Dedifferentiated amniotic fluid mesenchymal stem cell (primary cell): Measurements from ENCODE around the gene DCK.
"Not testable (repeated sequence)": the region's sequence is repeated elsewhere in the genome, so short reads cannot be mapped to it uniquely, and the experiment has no call there.

Experiments
- DNase-seq: peaks from one replicate; pipeline ENCODE4 v3.0.0-alpha.2; 2016; ENCODE audit errors: extremely low spot score

The DCK gene

DNA sequence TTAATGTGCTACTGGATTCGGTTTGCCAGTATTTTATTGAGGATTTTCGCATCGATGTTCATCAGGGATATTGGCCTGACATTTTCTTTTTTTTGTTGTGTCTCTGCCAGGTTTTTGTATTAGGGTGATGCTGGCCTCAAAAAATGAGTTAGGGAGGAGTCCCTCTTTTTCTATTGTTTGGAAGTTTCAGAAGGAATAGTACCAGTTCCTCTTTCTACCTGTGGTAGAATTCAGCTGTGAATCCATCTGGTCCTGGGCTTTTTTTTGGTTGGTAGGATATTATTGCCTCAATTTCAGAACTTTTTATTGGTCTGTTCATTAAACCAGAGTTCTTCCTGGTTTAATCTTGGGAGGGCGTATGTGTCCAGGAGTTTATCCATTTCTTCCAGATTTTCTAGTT lies 7.9 kb downstream of the DCK start:
- not testable (repeated sequence) for DNase-seq

DNA sequence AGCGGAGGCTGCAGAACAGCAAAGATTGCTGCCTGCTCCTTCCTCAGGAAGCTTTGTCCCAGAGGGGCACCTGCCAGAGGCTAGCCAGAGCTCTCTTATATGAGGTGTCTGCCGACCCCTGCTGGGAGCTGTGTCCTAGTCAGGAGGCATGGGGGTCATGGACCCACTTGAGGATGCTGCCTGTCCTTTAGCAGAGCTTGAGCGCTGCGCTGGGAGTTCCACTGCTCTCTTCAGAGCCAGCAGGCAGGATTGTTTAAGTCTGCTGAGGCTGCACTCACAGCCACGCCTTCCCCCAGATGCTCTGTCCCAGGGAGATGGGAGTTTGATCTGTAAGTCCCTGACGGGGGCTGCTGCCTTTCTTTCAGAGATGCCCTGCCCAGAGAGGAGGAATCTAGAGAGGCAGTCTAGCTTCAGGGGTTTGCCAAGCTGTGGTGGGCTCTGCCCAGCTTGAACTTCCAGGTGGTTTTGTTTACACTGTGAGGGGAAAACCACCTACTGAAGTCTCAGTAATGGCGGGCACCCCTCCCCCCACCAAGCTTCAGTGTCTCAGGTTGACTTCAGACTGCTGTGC lies 10.9 kb downstream of the DCK start:
- DNase-seq = no peak

DNA sequence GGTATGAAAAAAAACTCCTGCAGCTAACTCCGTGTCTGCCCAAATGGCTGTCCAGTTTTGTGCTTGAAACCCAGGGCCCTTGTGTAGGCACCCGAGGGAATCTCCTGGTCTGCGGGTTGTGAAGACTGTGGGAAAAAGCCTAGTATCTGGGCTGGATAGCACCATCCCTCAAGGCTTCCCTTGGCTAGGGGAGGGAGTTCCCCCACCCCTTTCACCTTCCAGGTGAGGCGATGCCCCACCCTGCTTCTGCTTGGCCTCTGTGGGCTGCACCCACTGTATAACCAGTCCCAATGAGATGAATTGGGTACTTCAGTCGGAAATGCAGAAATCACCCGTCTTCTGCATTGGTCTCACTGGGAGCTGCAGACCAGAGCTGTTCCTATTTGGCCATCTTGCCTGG lies 11.6 kb downstream of the DCK start:
- DNase-seq = not testable (repeated sequence)

DNA sequence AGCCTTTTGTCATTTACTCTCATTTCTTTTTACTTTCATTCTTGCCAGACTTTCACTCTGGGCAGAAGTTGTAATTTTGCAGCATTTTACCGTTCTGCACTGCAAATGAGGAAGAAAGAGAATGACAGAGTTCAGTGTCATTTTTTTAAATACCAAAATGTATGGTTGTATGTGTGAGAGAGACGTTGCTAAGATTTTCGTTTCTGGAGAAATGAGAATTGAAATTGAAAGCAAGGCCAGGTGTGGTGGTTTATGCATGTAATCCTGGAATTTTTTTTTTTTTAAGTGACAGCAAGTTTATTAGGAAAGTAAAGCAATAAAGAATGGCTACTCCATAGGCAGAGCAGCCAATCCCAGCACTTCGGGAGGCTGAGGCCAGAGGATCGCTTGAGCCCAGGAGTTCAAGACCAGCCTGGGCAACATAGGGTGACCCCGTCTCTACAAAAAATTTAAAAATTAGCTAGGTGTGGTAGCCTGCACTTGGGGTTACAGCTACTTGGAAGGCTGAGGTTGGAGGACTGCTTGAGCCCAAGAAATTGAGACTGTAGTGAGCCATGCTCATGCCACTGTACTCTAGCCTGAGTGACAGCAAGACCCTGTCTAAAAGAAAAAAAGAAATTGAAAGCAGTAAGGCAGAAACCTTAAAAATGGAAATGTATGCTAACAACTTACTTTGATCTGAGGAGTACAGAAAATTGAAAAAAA lies 12.9 kb downstream of the DCK start:
- DNase-seq = no peak

- no peak for DNase-seq
Measured at GRCh38 chr4:71008196-71008595, 14.7 kb downstream of the DCK start.

- DNase-seq = no peak
Measured at GRCh38 chr4:71009086-71009485, 15.6 kb downstream of the DCK start.

GRCh38 chr4:71009890-71010588 lies 16.6 kb downstream of the DCK start:
- peak; percentile 50 for DNase-seq

DNA sequence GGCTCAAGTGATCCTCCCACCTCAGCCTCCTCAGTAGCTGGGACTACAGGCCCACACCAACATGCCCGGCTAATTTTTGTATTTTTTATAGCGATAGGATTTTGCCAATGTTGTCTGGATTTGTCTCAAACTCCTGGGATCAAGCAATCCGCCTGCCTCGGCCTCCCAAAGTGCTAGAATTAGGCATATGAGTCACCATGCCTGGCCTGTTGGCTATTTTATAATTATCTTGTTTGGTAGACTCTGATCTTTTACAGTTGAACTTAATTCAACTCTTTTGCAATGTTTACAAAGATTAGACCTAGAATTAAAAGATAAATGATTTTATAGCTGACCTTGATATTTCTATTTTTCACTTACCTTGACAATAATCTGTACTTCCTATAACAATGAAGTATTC lies 18.0 kb downstream of the DCK start:
- DNase-seq = no peak

- not testable (repeated sequence) for DNase-seq
Measured at GRCh38 chr4:71017391-71017790, 23.9 kb downstream of the DCK start.

GRCh38 chr4:71020611-71021010 lies 27.2 kb downstream of the DCK start:
- no peak for DNase-seq

DNA sequence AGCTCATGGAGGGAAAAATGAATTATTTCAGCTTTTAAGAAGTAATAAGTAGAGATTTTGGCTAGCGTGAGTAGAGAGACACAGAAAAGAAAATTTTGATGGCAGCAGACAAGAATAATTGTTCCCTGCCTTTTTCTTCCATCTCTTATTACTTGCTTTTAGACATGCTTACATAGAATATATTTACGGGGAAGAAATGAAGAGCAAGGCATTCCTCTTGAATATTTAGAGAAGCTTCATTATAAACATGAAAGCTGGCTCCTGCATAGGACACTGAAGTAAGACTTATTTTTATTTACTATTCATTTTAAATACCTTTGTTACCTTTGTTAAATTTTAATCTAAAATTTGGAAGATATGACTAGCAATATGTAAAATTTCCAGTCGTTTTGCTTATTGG lies 32.2 kb downstream of the DCK start:
- DNase-seq = no peak

GRCh38 chr4:71026086-71026485 lies 32.6 kb downstream of the DCK start:
- DNase-seq = peak; percentile 79

DNA sequence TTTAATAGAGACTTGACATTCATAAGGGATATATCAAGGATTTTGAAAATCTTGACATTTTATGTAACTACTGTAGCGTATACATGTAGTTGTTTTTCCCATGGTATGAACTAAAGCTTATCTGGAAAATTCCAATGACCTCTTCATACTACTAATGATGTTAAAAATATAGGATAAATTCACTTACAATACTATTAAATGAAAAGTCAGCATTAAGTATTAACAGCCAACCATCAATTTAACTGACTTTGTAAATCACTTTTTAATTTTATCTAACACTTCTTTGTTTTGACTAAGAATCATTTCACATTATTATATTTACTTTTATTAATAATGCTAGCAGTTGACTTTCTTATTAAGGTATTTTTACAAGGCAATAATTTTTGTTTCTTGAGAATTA lies 34.2 kb downstream of the DCK start:
- no peak for DNase-seq

GRCh38 chr4:71029504-71029903 lies 36.1 kb downstream of the DCK start:
- DNase-seq = no peak

- DNase-seq = not testable (repeated sequence)
Measured at GRCh38 chr4:71032106-71032505, 38.7 kb downstream of the DCK start.

GRCh38 chr4:71045256-71045655 lies 51.8 kb downstream of the DCK start:
- DNase-seq = no peak

DNA sequence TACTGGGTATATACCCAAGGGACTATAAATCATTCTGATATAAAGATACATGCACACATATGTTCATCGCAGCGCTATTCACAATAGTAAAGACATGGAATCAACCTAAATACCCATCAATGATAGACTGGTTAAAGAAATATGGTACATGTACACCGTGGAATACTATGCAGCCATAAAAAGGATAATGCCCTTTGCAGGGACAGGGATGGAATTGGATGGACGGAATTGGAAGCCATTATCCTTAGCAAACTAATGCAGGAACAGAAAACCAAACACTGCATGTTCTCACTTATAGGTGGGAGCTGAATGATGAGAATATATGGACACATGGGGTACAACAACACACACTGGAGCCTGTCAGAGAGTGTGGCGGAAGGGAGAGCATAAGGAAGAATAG lies 55.9 kb downstream of the DCK start:
- no peak for DNase-seq

DNA sequence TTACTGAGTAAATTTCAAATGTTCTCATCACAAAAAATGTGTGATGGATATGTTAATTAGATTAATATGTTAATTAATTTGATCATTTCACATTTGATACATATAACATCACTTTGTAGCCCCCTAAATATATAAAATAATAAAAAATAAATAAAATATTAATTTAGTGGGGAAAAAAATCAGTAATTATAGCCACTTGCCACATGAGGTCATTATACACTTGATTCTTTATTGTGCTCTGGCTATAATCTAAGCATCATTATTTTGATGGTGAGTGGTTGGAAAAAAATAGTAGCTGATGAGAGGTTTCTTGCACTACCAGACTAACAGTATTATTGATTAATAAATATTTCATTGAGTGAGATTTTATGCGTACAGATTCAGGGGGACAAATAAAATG lies 57.4 kb downstream of the DCK start:
- DNase-seq = no peak

DNA sequence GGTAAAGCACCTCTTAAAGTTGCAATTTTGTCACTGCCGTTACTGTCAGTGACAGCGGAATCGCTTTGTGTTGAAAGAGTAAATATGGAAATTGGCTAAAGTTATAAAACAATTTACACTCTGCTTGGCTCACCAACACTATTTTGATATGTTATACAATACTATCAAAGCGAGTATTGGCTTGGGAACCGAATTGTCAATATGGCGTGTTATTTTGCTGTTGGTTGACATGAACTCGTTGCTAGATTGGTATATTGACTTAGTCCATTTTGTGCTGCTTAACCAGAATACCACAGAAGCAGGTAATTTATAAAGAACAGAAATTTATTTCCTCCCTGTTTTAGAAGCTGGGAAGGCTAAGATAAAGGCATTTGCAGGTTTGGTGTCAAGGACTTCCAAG lies 58.6 kb downstream of the DCK start:
- DNase-seq = no peak

DNA sequence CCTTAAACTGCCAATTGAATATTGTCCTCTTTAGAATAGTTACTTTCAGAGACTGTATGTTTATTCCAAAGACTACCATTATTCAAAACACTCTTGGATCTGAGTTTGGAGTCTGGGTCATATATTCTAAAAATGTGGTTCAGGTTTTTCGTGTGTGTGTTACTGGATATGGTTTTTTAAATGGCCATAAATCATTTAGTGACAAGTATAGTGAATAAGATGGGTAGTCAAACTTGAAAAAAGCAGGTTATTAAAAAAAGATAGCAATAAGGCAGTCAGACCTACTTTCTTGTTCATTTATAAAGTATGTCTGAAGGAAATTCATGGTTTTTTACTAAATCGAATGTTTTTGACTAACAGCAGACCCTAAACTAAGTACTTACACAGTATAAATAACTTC lies 59.3 kb downstream of the DCK start:
- no peak for DNase-seq

DNA sequence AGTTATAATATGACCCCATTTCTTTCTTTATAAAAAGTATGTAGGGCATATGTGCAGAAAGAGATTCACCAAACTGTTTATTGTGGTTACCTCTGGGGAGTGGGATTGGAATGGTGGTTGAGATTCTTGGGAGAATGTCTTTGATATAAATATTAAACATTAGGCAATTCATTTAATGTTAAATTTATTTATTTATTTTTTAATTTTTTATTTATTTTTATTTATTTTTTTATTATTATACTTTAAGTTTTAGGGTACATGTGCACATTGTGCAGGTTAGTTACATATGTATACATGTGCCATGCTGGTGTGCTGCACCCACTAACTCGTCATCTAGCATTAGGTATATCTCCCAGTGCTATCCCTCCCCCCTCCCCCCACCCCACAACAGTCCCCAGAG lies 60.2 kb downstream of the DCK start:
- not testable (repeated sequence) for DNase-seq

GRCh38 chr4:71059573-71059972 lies 66.1 kb downstream of the DCK start:
- not testable (repeated sequence) for DNase-seq

DNA sequence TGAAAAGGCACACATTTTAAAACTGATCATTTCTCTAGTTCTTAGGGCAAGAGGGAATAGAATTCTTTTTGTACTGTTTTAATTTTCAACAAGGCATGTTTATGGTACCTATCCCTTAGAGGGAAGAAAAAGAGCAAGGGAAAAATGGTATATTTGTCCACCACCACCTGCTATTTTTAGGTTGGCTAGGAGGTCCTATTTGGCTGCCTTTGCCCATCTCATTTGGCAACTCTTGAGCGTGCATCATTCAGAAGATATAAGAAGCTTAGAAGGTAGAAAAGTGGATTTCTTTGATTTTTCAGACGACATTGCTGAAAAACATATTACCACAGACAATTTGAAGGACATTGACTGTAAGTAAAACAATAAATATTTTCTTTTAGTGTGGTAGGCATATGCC lies 69.0 kb downstream of the DCK start:
- no peak for DNase-seq
